Right atrium auricular region (tissue), 2 donors: ENCODE results near the gene LAMP2. TPM values are rescaled to one million over a fixed set of nuclear protein-coding genes. Genes with fewer than 3 reads are reported as not detected.
"Not testable (repeated sequence)": the region's sequence is repeated elsewhere in the genome, so short reads cannot be mapped to it uniquely, and the experiment has no call there.

Experiments
- DNase-seq: peaks from one replicate; pipeline ENCODE4 v3.0.0-alpha.2; 2019; ENCODE audit warnings: low spot score
- H3K27ac ChIP-seq, 2 donors: fragments of 200-600 bp; sonication (generic); 1 replicate in 1 of 2; 2 replicates in 1 of 2; pipeline ENCODE4 v1.5.1; 2016 to 2019
- H3K27me3 ChIP-seq, 2 donors: fragments of 200-600 bp; sonication (generic); one replicate each; pipeline versions ENCODE4 v1.5.1 to v1.6.0; 2017 to 2019
- H3K36me3 ChIP-seq: fragments of 200-600 bp; sonication (generic); one replicate; pipeline ENCODE4 v1.5.1; 2016
- H3K4me1 ChIP-seq, 2 donors: fragments of 200-600 bp; sonication (generic); one replicate each; pipeline versions ENCODE4 v1.5.1 to v1.6.0; 2017 to 2019
- H3K4me3 ChIP-seq, 2 donors: fragments of 200-600 bp; sonication (generic); 1 replicate in 1 of 2; 2 replicates in 1 of 2; pipeline ENCODE4 v1.5.1; 2017 to 2019; ENCODE audit warnings: mild to moderate bottlenecking in 1 of 2, moderate library complexity in 1 of 2
- H3K9me3 ChIP-seq, 2 donors: fragments of 200-600 bp; sonication (generic); one replicate each; pipeline ENCODE4 v1.5.1; 2019
- total RNA-seq, 2 donors: library from RNA; depleted of rRNA; stranded (reverse); fragments of >200 nt; gene quantifications; one replicate each; pipeline ENCODE4 v1.1.0, GENCODE V29; 2016
- TF ChIP-seq, protein P1 (sequence below), 2 donors: fragments of 200-600 bp; sonication (generic); IDR thresholded peaks; one replicate each; pipeline ENCODE4 v1.5.1; 2019; ENCODE audit warnings: antibody characterized with exemption in 2 of 2

LAMP2 gene
- total RNA-seq, 2 donors from 2014 or later, result 65.0 to 77.2 TPM

DNA sequence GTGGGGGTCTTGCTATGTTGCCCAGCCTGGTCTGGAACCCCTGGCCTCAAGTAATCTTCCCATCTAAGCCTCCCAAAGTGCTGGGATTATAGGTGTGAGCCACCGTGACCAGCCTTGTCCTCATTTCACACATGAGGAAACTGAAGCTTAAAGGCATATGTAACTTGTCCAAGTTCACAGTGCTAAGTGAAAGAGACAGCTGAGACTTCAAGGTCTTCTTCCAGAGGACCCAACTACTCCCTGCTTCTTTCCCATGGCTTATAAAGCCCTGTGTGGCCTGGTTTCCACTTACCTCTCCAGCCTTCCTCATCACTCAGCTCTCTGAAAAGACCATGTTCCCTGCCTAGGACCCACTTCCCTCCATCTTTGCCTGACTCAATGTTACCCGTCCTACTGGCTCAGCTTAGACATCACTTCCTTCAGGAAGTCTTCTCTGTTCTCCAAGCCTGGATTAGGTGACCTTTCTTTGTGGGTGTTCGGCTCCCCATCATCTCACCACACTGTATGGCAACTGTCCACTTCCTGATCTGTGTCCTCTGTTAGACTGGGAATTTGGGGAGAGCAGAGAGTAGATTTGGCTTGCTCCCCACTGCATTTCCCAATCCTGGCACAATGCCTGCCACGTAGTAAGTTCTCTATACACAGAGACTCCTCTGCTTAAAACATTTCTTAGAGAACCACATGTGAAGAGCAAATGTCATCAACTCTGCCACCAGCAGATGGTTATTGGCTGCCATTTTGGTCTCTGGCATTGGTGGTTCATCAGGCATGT, 30.4 kb upstream of the LAMP2 start:
- H3K9me3 ChIP-seq, result no peaks in the 10 kb centered on the region

DNA sequence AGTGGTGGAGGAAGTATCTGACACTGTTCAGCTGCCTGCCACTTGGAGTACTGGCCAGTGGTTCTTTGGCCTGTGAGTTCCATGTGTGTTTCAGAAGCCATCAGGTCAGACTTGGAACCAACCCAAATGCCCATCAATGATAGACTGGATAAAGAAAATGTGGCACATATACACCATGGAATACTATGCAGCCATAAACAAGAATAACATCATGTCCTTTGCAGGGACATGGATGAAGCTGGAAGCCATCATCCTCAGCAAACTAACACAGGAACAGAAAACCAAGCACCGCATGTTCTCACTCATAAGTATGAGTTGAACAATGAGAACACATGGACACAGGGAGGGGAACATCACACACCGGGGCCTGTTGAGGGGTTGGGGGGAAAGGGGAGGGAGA, 21.0 kb upstream of the LAMP2 start:
- not testable (repeated sequence) for DNase-seq, H3K4me1 ChIP-seq, H3K4me3 ChIP-seq, H3K27ac ChIP-seq, H3K27me3 ChIP-seq, H3K9me3 ChIP-seq, H3K36me3 ChIP-seq

More for the DNA sequence above, 30.4 kb upstream of the LAMP2 start:
- DNase-seq, result no peak
- H3K27ac ChIP-seq, result no peak overlapping the region
- no peaks in the 10 kb centered on the region for H3K36me3 ChIP-seq
- TF ChIP-seq, protein P1, sequence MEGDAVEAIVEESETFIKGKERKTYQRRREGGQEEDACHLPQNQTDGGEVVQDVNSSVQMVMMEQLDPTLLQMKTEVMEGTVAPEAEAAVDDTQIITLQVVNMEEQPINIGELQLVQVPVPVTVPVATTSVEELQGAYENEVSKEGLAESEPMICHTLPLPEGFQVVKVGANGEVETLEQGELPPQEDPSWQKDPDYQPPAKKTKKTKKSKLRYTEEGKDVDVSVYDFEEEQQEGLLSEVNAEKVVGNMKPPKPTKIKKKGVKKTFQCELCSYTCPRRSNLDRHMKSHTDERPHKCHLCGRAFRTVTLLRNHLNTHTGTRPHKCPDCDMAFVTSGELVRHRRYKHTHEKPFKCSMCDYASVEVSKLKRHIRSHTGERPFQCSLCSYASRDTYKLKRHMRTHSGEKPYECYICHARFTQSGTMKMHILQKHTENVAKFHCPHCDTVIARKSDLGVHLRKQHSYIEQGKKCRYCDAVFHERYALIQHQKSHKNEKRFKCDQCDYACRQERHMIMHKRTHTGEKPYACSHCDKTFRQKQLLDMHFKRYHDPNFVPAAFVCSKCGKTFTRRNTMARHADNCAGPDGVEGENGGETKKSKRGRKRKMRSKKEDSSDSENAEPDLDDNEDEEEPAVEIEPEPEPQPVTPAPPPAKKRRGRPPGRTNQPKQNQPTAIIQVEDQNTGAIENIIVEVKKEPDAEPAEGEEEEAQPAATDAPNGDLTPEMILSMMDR (IDR thresholded peaks at IDR 0.05), result no peak
- no peak overlapping the region for H3K4me3 ChIP-seq
- H3K4me1 ChIP-seq, result no peaks in the 10 kb centered on the region
- H3K27me3 ChIP-seq, result no peaks in the 10 kb centered on the region

DNA sequence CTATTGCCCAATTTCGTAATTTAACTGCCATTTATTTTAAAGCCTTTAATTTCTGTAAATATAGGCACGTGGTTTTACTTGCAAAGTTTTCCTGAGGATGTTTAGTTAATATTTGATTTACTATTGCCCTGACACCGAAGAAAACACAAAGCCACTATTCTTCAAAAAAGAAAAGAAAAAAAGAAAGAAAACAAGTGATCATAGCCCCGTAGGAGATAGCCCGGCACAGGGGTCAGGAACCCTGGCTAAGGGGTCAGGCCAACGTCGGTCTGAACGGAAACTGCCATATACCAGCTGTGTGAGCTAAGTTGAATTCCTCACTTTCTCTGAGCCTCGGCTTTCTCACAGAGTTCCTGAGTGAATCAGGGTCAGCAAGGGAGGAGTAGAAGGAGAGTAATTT, 17.7 kb upstream of the LAMP2 start:
- Histone ChIP-seq H3K27me3 (no peaks in the 10 kb centered on the region), H3K27ac (no peak overlapping the region), H3K4me1 (no peaks in the 10 kb centered on the region), H3K4me3 (no peak overlapping the region), H3K36me3 (no peaks in the 10 kb centered on the region), H3K9me3 (no peaks in the 10 kb centered on the region)
- no peak for DNase-seq
- TF ChIP-seq, protein P1 (IDR thresholded peaks at IDR 0.05), result no peak

DNA sequence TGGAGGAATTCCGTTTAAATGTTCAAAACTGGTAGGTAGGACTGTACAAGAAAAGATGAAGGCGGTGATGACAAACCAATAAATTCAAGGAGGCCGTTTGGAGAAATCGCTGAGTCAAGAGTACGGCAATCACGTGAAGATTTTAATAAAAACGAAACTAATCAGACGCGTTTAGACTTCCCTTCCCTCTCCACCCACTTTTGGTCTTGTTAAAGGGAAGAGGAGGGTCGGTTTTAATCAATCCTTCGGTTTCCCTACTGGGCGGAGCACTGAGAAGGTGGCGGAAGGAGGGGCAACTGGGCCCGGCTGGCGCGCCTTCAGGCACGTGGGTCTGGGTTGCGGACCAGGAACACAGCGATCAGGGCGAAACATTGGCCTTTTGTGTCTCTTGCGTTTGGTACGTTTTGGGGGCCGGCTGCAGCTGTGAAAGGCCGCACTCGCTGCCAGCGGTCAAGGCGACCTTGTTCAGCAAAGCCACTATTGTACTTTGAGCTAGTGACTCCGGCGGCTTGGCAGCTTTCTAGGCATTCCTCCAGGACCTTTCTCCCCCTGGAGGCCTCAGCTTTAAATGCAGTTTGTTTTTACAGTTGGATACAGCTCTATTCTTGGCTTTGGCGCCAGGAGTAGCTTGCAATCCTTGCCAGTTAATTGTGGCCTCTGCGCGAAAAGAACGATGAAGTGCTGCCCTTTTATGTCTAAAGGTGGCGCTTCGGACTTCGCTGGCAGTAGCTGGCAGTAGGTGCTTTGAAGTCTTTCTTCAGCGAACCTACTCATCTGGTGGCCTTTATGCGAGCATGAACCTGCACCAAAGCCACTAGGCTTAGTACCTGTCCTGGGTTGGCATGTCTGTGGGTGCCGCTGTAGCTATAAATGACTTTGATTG, 16.8 kb upstream of the LAMP2 start:
- H3K4me1 ChIP-seq, result no peaks in the 10 kb centered on the region
- H3K27ac ChIP-seq, result peak overlapping the region; percentile 79 to 89
- no peaks in the 10 kb centered on the region for H3K27me3 ChIP-seq
- H3K4me3 ChIP-seq, result peak overlapping the region; percentile 30 to 46
- peak; percentile 76 for DNase-seq
- TF ChIP-seq, protein P1 (IDR thresholded peaks at IDR 0.05), result peak; percentile 25 to 66
- H3K36me3 ChIP-seq, result no peaks in the 10 kb centered on the region
- no peaks in the 10 kb centered on the region for H3K9me3 ChIP-seq

DNA sequence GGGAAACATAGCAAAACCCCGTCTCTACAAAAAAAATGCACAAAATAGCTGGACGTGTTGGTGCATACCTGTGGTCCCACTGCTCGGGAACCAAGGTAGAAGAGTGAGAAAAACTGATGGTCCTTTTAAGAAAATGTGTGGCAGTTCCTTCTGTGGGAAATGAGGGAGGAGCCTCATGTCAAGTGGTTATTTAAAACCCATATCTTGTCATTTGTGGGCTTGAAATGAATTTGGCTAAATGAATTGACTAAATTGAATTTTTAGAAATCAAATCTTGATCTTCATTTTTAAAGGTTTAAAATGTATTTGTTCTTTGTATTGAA, 16.2 kb upstream of the LAMP2 start:
- no peak for DNase-seq
- H3K4me1 ChIP-seq, result no peaks in the 10 kb centered on the region
- H3K9me3 ChIP-seq, result no peaks in the 10 kb centered on the region
- H3K27ac ChIP-seq, result peak overlapping the region; percentile 79 to 89
- H3K4me3 ChIP-seq, result peak overlapping the region; percentile 30 to 46
- H3K36me3 ChIP-seq, result no peaks in the 10 kb centered on the region
- no peaks in the 10 kb centered on the region for H3K27me3 ChIP-seq
- TF ChIP-seq, protein P1 (IDR thresholded peaks at IDR 0.05), result no peak

DNA sequence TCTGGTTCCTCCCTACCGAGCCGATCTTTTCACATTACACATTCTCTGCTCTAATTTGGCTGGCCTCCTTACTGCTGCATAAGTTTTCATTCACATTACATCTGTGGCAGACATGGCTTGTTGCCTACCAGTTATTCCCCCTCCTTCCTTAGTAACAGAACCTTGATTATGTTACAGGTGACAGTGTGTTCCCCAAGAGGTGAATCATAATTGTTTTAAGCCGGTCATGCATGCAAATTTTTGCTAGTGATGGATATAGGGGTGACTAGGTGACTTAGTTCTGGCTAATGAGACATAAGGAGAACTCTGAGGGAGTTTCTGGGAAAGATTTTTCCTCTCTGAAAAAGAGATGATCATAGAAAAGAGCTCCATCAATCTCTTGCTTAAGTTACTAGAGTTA, 8.4 kb upstream of the LAMP2 start:
- H3K27ac ChIP-seq, result no peak overlapping the region
- no peaks in the 10 kb centered on the region for H3K36me3 ChIP-seq
- H3K4me1 ChIP-seq, result no peaks in the 10 kb centered on the region
- no peaks in the 10 kb centered on the region for H3K27me3 ChIP-seq
- no peak for DNase-seq
- TF ChIP-seq, protein P1 (IDR thresholded peaks at IDR 0.05), result no peak
- no peaks in the 10 kb centered on the region for H3K9me3 ChIP-seq
- no peak overlapping the region for H3K4me3 ChIP-seq
